ENCODE results near the gene SLC7A6. TPM values are rescaled to one million over a fixed set of nuclear protein-coding genes. Genes with fewer than 3 reads are reported as not detected.

SLC7A6 gene
- total and polyA plus RNA-seq, 2 of the 13 experiments (the other 11 are each of a cell fraction or from before 2014, with no cell fraction given) = 35.8 to 70.8 TPM

- TF ChIP-seq HBP1 (CRISPR knock-in tag; IDR thresholded peaks at IDR 0.05; ENCODE audit: low read depth) (no peak), SMAD1 (CRISPR knock-in tag; IDR thresholded peaks at IDR 0.05; ENCODE audit: borderline replicate concordance, low read depth) (no peak), SIN3B (IDR thresholded peaks at IDR 0.05; ENCODE audit: low read length) (no peak), TEAD3 (CRISPR knock-in tag; optimal IDR thresholded peaks at IDR 0.05; ENCODE audit: borderline replicate concordance) (peak; percentile 99), MBNL3 (CRISPR knock-in tag; conservative IDR thresholded peaks at IDR 0.05) (no peak), ZBTB42 (CRISPR knock-in tag; IDR thresholded peaks at IDR 0.05) (0 out of 2 replicates have a peak, but pooled peaks have one; percentile 21), TOPORS (CRISPR knock-in tag; IDR thresholded peaks at IDR 0.05) (no peak), ZNF550 (CRISPR knock-in tag; IDR thresholded peaks at IDR 0.05; ENCODE audit: borderline replicate concordance) (no peak), AFF4 (CRISPR knock-in tag; IDR thresholded peaks at IDR 0.05) (peak; percentile 48; the same call in 1 of the 2 replicates), ZBTB39 (CRISPR knock-in tag; IDR thresholded peaks at IDR 0.05) (peak; percentile 85), ZNF780A (CRISPR knock-in tag; IDR thresholded peaks at IDR 0.05) (peak; percentile 77; the same call in 1 of the 2 replicates), ARID3A (IDR thresholded peaks at IDR 0.05; ENCODE audit: low read depth, low read length) (peak; percentile 90), CHD2 (IDR thresholded peaks at IDR 0.05; ENCODE audit: low read depth, low read length) (0 out of 2 replicates have a peak, but pooled peaks have one; percentile 8), ZNF160 (CRISPR knock-in tag; IDR thresholded peaks at IDR 0.05) (no peak; the same call in 1 of the 2 replicates), IKZF5 (CRISPR knock-in tag; IDR thresholded peaks at IDR 0.05) (peak; percentile 86), CBX5 (CRISPR knock-in tag; IDR thresholded peaks at IDR 0.05; ENCODE audit: borderline replicate concordance) (peak; percentile 38; the same call in 1 of the 2 replicates), ZNF282 (IDR thresholded peaks at IDR 0.05; ENCODE audit: partially characterized antibody) (no peak), ZNF619 (CRISPR knock-in tag; IDR thresholded peaks at IDR 0.05) (0 out of 2 replicates have a peak, but pooled peaks have one; percentile 34), HMG20A (CRISPR knock-in tag; IDR thresholded peaks at IDR 0.05; ENCODE audit: borderline replicate concordance) (peak; percentile 96)
Measured at GRCh38 chr16:68265078-68265920, 973 bp downstream of the SLC7A6 start (continued).
